Astrocyte (in vitro differentiated cells and primary cell): ENCODE data around the gene DAZAP1. TPM values are rescaled to one million over a fixed set of nuclear protein-coding genes. Genes with fewer than 3 reads are reported as not detected.
A peak's percentile ranks its signal among the peaks of the same experiment; 100 is the strongest.

Experiments used
- DNase-seq: peaks from one replicate; pipeline ENCODE4 v3.0.0-alpha.2; 2010; ENCODE audit warnings: low read depth
- FAIRE-seq: peaks from 2 replicates; lab custom pipeline; 2011; peaks lifted over from hg19 to GRCh38; lab: Jason Lieb, UNC
- H2AFZ ChIP-seq: 2 replicates; pipeline ENCODE4 v1.6.0; 2012; ENCODE audit warnings: low read depth, low read length, inconsistent platforms
- H3K27ac ChIP-seq: 2 replicates; pipeline ENCODE4 v1.5.1; 2011; ENCODE audit warnings: low read depth, low read length, inconsistent platforms
- H3K27me3 ChIP-seq: 2 replicates; pipeline ENCODE4 v1.6.0; 2011; ENCODE audit warnings: low read length, inconsistent platforms; ENCODE audit not compliant: insufficient read depth
- H3K36me3 ChIP-seq: 2 replicates; pipeline ENCODE4 v1.5.1; 2011; ENCODE audit warnings: low read length, inconsistent platforms; ENCODE audit not compliant: insufficient read depth
- H3K4me1 ChIP-seq: 2 replicates; pipeline ENCODE4 v1.5.1; 2011; ENCODE audit warnings: low read length, inconsistent platforms; ENCODE audit not compliant: insufficient read depth
- H3K4me2 ChIP-seq: 2 replicates; pipeline ENCODE4 v1.6.0; 2012; ENCODE audit warnings: low read length, inconsistent platforms
- H3K4me3 ChIP-seq: 2 replicates; pipeline ENCODE4 v1.5.1; 2011; ENCODE audit warnings: low read depth, mild to moderate bottlenecking, low read length, inconsistent platforms; ENCODE audit not compliant: insufficient read depth
- H3K79me2 ChIP-seq: 2 replicates; pipeline ENCODE4 v1.6.0; 2012; ENCODE audit warnings: mild to moderate bottlenecking, low read length, inconsistent platforms; ENCODE audit not compliant: insufficient read depth
- H3K9ac ChIP-seq: 2 replicates; pipeline ENCODE4 v1.6.0; 2012; ENCODE audit warnings: mild to moderate bottlenecking, low read length, inconsistent platforms
- H3K9me3 ChIP-seq: 2 replicates; pipeline ENCODE4 v1.5.1; 2012; ENCODE audit warnings: low read depth, mild to moderate bottlenecking, low read length, inconsistent platforms; ENCODE audit not compliant: insufficient read depth
- H4K20me1 ChIP-seq: 2 replicates; pipeline ENCODE4 v1.6.0; 2012; ENCODE audit warnings: low read length, inconsistent platforms; ENCODE audit not compliant: insufficient read depth
- H3K27ac Mint-ChIP-seq: one replicate; pipeline ENCODE4 v1.8.0; 2021; ENCODE audit warnings: mild to moderate bottlenecking, mixed read lengths; ENCODE audit not compliant: unreplicated experiment
- H3K27me3 Mint-ChIP-seq: one replicate; pipeline ENCODE4 v1.8.0; 2021; ENCODE audit warnings: low read depth, mixed read lengths; ENCODE audit not compliant: unreplicated experiment
- H3K36me3 Mint-ChIP-seq: one replicate; pipeline ENCODE4 v1.8.0; 2021; ENCODE audit warnings: low read depth, mixed read lengths; ENCODE audit not compliant: unreplicated experiment
- H3K4me1 Mint-ChIP-seq: one replicate; pipeline ENCODE4 v1.8.0; 2021; ENCODE audit warnings: low read depth, mixed read lengths; ENCODE audit not compliant: unreplicated experiment
- H3K4me3 Mint-ChIP-seq: one replicate; pipeline ENCODE4 v1.8.0; 2021; ENCODE audit warnings: mild to moderate bottlenecking, moderate library complexity, mixed read lengths; ENCODE audit not compliant: unreplicated experiment
- H3K9me3 Mint-ChIP-seq: one replicate; pipeline ENCODE4 v1.8.0; 2021; ENCODE audit warnings: mild to moderate bottlenecking, mixed read lengths; ENCODE audit not compliant: unreplicated experiment
- EZH2 ChIP-seq: IDR thresholded peaks from 2 replicates; pipeline ENCODE4 v1.6.1; 2012; ENCODE audit warnings: mild to moderate bottlenecking, low read length, inconsistent platforms; ENCODE audit not compliant: insufficient read depth
- total RNA-seq: library from RNA; stranded (reverse); gene quantifications from 2 replicates; pipeline ENCODE4 v1.2.1, GENCODE V29; 2021
- TF ChIP-seq, protein P1 (sequence below): IDR thresholded peaks from 2 replicates; pipeline ENCODE4 v1.5.1; 2011; ENCODE audit warnings: low read depth, mild to moderate bottlenecking, inconsistent platforms, low read length, moderate library complexity; ENCODE audit not compliant: insufficient read depth

DAZAP1 gene
- total RNA-seq, 1 donor from 2014 or later = 108 TPM

- TF ChIP-seq, protein P1, sequence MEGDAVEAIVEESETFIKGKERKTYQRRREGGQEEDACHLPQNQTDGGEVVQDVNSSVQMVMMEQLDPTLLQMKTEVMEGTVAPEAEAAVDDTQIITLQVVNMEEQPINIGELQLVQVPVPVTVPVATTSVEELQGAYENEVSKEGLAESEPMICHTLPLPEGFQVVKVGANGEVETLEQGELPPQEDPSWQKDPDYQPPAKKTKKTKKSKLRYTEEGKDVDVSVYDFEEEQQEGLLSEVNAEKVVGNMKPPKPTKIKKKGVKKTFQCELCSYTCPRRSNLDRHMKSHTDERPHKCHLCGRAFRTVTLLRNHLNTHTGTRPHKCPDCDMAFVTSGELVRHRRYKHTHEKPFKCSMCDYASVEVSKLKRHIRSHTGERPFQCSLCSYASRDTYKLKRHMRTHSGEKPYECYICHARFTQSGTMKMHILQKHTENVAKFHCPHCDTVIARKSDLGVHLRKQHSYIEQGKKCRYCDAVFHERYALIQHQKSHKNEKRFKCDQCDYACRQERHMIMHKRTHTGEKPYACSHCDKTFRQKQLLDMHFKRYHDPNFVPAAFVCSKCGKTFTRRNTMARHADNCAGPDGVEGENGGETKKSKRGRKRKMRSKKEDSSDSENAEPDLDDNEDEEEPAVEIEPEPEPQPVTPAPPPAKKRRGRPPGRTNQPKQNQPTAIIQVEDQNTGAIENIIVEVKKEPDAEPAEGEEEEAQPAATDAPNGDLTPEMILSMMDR = peak; percentile 38
- TF ChIP-seq EZH2 = no peak
- Histone ChIP-seq H4K20me1 (peaks cover 9% of the 10 kb centered on the region), H3K4me2 (no peak overlapping the region), H3K36me3 (peaks cover 23% of the 10 kb centered on the region), H2AFZ (no peak overlapping the region), H3K9me3 (no peaks in the 10 kb centered on the region), H3K9ac (no peak overlapping the region), H3K27ac (no peak overlapping the region), H3K27me3 (no peaks in the 10 kb centered on the region), H3K79me2 (peaks cover 25% of the 10 kb centered on the region), H3K4me3 (no peak overlapping the region), H3K4me1 (peaks cover 43% of the 10 kb centered on the region)
- no peak for DNase-seq
- no peaks in the 10 kb centered on the region for H3K27me3 Mint-ChIP-seq
- H3K9me3 Mint-ChIP-seq = no peaks in the 10 kb centered on the region
- FAIRE-seq = peak; percentile 52
- H3K4me1 Mint-ChIP-seq = peaks cover 14% of the 10 kb centered on the region
- H3K36me3 Mint-ChIP-seq = peaks cover 9% of the 10 kb centered on the region
- H3K4me3 Mint-ChIP-seq = no peak overlapping the region
- H3K27ac Mint-ChIP-seq = no peak overlapping the region
Measured at GRCh38 chr19:1364070-1364704, 43.2 kb upstream of the DAZAP1 start.

- H3K4me1 Mint-ChIP-seq = peaks cover 14% of the 10 kb centered on the region
- no peak overlapping the region for H3K27ac Mint-ChIP-seq
- Histone ChIP-seq H3K9me3 (no peaks in the 10 kb centered on the region), H3K79me2 (peaks cover 25% of the 10 kb centered on the region), H4K20me1 (peaks cover 9% of the 10 kb centered on the region), H2AFZ (no peak overlapping the region), H3K27me3 (no peaks in the 10 kb centered on the region), H3K27ac (no peak overlapping the region), H3K36me3 (peaks cover 21% of the 10 kb centered on the region), H3K4me2 (peak overlapping the region; percentile 14), H3K4me3 (no peak overlapping the region), H3K4me1 (peaks cover 29% of the 10 kb centered on the region), H3K9ac (peak overlapping the region; percentile 7)
- DNase-seq = no peak
- no peaks in the 10 kb centered on the region for H3K9me3 Mint-ChIP-seq
- no peak overlapping the region for H3K4me3 Mint-ChIP-seq
- H3K36me3 Mint-ChIP-seq = peaks cover 9% of the 10 kb centered on the region
- FAIRE-seq = no peak
- no peak for TF ChIP-seq EZH2
- TF ChIP-seq, protein P1 = no peak
- no peaks in the 10 kb centered on the region for H3K27me3 Mint-ChIP-seq
Measured at GRCh38 chr19:1365319-1366269, 41.8 kb upstream of the DAZAP1 start.
